G401.6 (cell line): ENCODE data around the gene TRABD2A.
"Not testable (repeated sequence)": the region's sequence is repeated elsewhere in the genome, so short reads cannot be mapped to it uniquely, and the experiment has no call there.

Experiments used
- FAIRE-seq: peaks from 2 replicates; lab custom pipeline; 2012; peaks lifted over from hg19 to GRCh38; lab: Jason Lieb, UNC

The TRABD2A gene, protein sequence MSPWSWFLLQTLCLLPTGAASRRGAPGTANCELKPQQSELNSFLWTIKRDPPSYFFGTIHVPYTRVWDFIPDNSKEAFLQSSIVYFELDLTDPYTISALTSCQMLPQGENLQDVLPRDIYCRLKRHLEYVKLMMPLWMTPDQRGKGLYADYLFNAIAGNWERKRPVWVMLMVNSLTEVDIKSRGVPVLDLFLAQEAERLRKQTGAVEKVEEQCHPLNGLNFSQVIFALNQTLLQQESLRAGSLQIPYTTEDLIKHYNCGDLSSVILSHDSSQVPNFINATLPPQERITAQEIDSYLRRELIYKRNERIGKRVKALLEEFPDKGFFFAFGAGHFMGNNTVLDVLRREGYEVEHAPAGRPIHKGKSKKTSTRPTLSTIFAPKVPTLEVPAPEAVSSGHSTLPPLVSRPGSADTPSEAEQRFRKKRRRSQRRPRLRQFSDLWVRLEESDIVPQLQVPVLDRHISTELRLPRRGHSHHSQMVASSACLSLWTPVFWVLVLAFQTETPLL

DNA sequence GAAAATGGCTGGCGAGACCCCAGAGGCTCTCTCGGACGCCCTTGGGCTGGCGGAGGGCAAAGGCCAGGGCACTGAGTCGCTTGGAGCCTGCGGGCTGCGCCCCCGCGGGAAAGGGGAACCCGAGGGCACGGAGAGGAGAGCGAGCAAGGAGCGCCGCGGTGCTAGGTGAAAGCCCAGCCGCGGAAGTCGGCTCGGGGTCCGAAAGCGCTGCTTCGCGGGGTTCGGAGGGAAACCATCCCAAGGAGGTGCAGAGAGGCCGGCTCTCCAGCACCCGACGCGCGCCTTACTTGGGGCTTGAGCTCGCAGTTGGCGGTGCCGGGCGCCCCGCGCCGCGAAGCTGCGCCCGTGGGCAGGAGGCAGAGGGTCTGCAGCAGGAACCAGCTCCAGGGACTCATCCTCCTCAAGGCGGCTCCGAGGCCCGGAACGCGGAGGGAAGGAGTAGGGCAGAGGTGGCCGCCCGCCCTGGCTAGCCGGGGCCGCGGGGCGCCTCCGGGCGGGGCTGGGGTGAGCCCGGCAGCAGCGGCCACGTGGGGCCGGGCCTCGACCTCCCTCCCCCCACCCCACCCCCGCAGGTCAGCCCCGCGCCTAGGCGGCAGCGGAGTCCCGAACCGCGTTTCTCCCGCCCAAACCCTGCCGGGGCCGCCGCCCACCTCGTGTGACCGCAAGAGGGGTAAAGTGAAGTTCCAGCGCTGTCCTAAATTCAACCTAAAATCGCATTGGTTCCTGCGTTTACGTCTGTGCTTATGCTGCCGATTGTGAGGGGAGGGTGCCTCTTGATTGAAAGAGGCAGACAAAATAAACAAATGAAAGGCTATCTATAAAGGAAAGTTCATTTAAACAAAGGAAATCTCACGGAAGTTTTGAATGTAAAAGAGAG is at the start of gene TRABD2A:
TSS of gene TRABD2A (minus strand) at position 440 of the 877 bp plus-strand sequence. CDS start at position 395, 45 bp downstream.
- no peak for FAIRE-seq

DNA sequence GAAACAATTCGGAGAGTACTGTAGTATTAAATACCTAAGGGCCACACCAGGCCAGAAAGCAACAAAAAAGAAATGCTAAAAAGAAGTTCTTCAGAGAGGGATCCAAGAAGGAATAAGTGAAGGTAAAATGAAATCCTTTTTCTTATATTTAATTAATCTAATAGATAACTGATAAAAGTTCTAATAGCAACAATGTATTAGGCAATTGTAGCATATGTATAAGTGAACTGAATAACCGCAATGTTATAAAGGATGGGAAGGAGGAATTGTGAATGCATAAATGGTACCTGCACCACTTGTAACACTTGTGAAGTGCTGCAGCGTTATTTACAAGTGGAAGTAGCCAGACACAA is 46.4 kb upstream of the TRABD2A start:
- FAIRE-seq, result no peak

DNA sequence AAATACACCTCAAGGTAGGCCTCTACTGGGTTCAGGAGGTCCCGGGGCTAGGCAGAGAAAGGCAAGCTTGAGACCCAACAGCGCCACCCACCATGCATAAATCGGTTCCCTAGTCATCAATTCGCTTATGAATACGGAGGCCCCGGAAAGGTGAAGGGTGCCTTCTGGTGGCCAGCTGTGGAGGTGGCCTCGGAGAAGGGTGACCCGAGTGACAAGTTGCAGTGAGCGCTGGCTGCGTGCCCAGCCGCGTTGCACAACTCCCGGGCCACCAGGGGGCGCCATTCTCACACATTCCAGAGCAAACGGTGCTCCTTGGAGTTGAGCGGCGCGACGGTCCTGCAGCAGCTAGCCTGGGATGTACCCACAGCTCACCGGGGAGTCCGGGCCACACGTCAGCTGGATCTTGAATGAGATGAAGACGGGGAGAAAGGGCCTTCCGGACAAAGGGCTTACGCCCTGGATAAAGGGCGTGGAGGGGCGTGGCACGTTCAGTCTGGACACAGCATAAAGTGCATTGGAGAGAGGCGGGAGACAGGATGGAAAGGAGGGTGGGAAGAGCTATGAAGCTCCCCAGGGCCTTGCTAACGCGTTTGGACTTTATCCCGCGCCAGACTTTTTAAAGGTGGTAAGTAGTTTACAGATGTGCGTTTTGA is 45.0 kb upstream of the TRABD2A start:
- FAIRE-seq, result peak; percentile 81

DNA sequence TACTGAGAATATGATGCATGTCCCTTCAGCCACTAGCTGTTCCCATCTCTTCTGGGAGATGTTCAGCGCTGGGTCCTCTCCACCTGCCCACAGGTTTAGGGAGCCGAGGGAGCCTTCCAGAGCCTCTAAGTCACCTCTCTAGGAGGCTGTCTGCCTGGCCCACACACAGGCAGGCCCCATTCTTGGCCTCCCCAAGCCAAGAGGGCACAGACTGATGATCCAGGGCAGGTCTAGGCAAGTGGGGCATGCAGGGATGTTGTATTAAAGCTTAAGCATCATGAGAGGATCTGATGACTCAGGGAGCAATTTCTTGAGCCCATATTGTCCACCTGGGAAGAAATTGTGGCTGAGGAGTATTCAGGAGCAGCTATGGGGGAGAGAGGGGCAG is 44.4 kb upstream of the TRABD2A start:
- no peak for FAIRE-seq

DNA sequence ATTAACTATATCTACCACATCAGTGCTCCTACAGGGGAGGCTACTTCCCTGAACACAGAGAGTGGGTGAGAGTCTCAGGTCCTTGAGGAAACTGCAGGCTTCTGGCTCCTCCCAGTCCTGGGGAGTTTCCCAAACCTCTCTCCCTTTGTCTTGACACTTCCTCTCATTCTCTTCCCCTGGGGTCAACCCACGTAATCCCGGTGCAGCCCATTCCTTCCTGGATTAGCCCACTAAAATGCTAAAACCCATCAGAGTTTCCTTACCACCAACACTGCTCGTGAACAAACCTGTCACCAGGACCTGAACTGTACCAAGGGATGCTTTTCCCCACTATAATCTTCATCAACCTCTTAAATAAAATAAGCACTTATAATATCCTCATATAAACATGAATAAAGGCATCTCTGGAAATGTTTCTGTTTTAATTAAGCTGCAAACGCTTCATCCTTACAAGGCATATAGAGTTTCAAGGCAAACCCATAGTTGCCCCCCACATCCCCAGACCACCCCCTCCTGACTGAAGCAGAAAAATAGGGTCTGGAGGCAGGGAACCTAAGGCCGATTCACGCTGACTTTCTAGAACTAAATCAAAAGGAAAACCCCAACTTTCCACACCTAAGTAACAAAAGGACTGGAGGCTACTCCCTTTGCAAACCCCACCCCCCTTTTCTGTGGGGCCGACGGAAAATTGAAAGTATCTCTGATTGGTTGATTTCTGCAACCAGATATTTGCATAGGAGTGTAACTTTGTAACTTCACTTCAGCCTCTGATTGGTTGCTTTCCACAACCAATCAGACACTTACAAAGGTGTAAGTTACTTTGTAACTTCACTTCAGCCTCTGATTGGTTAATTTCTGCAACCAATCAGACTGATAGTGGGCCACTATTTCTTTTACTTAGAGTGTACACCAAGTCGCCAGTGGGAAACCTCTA is 43.6 kb upstream of the TRABD2A start:
- peak; percentile 76 for FAIRE-seq

DNA sequence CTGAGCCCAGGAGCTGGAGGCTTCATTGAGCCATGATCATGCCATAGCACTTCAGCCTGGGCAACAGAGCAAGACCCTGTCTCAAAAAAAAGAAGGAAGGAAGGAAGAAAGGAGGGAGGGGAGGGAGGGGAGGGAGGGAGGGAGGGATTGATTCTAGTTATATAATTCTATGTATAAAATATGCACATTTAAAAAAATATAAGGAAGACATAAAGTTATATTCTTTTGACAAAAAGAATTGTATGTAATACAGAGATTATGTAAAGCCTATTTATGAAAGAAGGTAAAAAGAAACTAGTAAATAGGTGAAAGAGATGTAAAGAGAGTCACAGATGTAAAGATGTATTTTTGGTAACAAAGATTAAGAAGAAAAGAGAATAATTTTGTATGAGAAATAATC is 42.1 kb upstream of the TRABD2A start:
- FAIRE-seq, result no peak

DNA sequence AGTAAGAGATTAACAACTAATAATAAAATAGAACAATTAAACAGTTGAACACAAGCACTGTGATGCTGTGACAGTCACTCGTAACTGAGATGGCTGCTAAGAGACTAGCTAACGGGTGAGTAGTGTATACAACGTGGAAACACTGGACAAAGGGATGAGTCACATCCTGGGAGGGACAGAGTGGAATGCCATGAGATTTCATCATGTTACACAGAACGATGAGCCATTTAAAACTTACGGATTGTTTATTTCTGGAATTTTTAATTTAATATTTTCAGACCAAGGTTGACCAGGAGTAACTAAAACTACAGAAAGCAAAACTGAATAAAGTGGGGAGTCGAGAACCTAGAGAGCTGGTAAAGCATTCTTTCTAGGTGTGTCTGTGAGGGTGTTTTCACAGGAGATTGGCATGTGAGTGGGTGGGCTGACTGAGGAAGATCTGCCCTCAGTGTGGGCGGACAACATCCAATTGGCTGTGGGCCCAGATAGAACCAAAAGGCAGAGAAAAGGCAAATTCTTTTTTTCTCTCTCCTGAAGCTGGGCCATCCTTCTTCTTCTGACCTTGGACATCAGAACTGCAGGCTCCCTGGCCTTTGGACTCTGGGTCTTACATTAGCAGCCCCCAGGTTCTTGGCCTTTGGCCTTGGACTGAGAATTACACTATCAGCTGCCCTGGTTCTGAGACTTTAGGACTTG is 39.1 kb upstream of the TRABD2A start:
- no peak for FAIRE-seq

DNA sequence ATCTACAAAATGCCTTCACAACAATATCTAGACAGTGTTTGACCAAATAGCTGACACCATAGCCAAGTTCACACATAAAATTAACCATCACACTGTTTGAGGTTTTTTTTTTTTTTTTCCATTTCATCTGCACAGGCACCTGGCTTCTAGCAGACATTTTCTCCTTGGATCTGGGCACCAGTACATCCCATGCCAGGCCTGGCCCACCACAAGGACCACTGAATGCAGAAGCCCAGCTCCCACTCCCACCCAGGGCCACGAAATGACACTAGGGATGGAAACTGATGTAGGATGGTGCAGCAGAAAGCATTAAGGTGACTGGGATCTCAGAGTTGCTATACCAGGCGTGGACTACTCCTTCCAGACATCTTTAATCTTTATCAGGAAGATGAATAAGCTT is 37.5 kb upstream of the TRABD2A start:
- FAIRE-seq, result no peak

DNA sequence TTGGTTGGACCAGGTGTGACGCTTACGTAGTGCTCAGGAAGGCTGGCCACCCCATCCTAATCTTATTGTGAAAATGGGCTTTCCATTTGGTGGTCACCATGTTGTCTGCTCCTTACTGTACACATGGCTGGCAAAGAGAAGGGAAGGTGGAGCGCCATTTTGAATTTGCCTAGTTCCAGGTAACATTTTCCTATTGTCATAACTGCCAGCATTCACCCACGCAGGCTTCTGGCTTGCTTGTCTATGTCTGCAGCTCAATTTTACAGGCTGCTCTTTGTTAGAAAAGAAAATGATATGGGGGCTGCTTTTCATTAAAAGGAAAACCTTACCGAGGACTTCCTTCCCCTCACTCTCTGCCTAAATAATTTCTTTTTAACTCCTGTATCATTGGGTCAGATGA is 36.9 kb upstream of the TRABD2A start:
- FAIRE-seq, result not testable (repeated sequence)

DNA sequence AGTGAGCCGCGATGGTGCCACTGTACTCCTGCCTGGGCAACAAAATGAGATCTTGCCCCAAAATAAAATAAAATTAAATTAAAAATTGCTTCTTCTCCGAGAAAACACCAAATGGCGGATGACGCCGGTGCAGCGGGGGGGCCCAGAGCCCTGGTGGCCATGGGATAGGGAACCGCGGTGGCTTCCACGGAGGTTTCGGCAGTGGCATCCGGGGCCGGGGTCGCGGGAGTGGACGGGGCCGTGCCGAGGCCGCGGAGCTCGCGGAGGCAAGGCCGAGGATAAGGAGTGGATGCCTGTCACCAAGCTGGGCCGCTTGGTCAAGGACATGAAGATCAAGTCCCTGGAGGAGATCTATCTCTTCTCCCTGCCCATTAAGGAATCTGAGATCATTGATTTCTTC is 34.8 kb upstream of the TRABD2A start:
- not testable (repeated sequence) for FAIRE-seq

DNA sequence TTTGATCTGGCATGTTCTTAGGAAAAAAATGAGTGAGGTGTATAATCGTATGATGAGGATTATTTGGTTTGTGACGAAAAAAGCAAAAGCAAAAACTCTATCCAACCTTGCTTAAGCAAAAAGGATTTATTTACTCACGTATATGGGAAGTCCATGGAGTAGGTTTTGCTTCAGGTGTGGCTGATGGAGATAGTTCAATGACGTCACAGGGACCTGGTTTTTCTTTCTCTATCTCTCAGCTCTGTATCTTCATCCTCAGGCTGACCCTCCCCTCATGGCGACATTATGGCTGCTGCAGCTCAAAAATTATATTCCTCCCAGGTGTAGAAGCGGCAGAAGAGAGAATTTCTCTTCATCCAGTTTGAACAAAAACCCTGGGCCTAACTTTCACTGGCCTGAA is 33.5 kb upstream of the TRABD2A start:
- FAIRE-seq, result no peak

DNA sequence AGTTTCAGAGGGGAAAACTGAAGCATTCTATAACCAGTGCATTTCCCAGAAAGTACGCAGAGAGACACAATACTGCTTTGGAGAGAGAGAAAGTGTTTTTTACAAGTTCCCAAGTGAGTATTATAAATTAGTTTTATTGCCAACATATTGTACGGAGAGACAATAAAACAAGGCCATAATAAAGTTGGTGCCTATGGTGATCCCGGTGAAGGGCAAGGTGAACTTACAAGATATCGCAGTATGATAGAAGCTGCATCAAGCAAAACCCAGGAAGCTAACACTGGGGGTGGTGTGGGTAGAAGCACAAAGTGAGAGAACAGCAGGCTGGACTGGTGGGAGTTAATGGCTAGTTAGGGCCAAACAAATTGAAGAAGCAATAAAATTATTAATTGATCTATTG is 32.1 kb upstream of the TRABD2A start:
- FAIRE-seq, result no peak

DNA sequence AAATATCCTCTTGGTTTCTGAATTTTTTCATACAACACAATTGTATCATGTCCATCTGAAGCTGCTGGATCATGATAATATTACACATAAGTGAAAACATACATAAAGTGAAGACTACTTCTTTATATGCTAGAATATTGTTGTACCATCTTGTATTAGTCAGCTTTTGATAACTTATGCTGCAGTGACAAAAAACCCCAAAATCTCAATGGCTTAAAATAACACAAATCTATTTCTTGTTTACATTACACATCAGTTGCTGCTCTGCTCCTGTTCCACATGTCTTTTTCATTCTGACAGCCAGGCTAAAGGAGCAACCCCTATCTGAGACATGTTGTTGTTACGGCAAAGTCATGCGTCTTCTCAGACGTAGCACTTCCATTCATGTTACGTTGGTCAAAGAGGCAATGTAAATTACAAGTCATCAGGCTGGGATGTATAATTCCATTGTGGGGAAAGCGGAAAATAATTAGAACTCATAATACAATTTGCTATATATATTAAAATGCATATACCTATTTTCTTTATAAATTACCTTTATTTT is 30.3 kb upstream of the TRABD2A start:
- FAIRE-seq, result no peak

DNA sequence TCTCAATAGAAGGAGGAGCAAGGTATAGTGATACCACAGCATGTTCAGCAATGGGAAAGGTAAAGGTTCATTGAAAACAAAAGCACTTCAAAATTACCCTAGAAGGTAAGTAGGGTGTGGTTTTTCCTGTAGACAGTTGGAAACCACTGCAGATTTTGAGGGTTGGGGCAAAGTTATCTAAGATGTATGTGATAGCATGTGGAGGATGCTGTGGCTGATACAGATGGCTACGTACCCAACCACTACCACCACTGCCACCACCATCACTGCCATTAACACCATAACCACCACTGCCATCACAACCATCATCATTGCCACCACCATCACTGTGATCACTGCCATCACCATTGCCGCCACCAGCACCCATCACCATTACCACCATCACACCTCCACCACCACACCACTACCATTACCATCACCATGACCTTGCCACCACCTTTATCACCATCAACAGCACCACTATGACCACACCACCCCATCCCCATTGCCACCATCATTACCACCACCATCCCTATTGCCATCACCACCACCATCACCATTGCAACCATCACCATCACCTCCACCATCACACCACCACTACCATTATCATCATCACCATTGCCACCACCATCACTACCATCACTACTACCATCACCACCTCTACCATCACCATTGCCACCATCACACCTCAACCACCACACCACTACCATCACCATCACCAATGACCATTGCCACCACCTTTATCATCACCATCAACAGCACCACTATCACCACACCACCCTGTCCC is 28.2 kb upstream of the TRABD2A start:
- no peak for FAIRE-seq

DNA sequence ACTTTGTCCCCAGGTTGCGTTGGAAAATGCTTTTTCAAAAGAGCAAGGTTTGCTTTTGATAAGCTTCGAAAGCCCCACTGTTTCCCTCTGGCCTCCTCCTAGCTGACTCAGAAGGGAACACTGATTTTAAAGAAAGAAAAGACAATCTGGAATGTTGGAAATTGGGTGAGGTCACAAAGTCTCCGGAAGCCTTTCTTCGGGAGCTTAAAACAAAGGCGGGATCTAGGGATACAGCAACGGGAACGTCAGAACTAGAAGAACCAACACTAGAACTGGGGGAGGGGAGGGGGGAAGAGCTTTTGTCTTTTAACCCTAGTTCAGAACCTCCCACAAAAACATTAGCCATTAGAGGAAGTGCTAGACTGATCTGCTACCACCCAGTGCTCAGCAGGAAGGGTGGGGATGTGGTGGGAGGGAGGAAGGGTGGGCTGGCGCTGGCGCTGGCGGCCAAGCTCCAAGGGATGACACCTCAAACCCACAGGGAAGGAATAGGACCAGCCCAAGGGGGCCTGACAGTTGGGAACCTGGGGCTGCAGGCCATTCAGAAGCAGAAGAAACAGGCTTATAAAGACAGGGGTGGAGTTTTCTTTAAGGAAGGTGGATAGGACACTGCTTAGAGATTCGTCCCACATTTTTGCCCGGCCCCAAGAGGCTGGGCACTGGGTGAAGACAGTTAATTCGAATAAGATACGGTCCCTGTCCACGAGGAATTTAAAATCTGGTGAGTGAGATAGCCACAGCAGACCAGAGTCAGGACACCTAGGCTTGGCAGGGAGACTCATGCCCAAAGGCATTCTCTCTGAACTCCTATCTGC is 26.2 kb upstream of the TRABD2A start:
- no peak for FAIRE-seq

DNA sequence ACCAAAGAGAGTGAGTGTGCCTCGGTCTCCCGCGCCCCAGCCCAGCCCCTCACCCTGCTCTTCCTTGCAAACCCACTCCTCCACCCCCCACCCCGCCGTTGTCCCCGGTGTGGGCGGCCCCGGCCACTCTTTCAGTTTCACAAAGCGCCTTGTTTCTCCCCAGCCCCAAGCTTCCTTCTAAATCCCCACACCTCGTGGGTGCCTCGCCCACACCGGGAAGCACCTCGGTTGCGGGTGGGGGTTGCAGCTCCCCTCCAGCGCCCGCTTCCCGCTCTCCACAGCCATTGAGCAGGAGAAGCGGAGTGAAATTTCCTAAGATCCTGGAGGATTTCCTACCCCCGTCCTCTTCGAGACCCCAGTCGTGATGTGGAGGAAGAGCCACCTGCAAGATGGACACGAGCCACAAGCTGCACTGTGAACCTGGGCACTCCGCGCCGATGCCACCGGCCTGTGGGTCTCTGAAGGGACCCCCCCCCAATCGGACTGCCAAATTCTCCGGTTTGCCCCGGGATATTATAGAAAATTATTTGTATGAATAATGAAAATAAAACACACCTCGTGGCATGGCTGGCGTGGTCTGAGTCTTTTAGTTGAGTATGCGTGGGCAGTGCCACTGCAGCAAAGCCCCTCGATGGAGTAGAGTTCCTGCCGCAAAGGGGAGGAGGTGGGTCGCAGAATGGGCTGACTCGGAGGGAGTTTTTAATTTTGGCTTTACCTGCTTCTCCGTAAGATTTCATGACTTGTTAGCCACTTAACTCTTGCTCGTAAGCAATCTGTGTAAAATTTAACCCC is 25.4 kb upstream of the TRABD2A start:
- no peak for FAIRE-seq

DNA sequence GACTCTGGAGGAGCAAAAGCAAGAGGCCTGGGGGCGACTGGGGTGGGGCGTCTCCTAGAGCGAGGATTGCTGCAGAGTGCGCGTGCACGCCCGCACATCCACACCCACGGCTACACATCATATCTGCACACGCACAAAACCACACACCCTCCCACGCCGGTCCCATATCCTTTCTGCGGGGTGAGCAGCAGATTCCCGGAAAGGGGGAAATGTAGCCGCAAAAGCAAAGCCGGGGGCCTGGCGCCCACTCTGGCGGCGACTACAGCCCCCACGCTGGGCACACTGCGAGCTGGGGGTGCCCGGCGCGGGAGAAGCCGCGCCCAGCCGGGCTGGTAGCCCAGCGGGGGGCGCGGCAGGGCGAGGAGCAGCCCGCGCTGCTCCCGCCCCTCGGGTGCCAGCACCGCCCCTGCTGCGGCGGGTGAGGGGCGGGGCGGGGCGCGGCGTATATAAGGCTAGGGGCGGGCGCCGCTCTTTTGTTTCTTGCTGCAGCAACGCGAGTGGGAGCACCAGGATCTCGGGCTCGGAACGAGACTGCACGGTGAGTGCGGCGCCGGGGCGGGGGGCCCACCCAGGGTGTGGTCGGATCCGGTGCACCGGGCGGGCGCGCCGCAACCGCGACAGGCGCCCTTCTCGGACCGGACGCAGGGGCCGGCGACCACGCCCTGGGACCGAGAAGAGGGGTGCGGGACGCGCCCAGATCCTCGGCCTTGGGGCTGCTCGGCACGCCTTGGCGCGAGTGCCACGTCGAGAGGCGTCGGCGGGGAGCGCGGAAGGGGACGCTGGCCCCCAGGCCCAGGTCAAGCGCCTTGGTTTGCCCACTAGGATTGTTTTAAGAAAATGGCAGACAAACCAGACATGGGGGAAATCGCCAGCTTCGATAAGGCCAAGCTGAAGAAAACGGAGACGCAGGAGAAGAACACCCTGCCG is 24.6 kb upstream of the TRABD2A start, which contains the start of gene TMSB10:
TSS of gene TMSB10 (plus strand) at position 476 of the 927 bp plus-strand sequence.
- FAIRE-seq, result no peak
